Choroid plexus epithelial cell (primary cell): ENCODE results near the gene SLC22A3.

Experiments
- DNase-seq: peaks from one replicate; pipeline ENCODE4 v3.0.0-alpha.2; 2010; ENCODE audit warnings: low read depth
- H3K4me3 ChIP-seq: 2 replicates; pipeline ENCODE4 v1.5.1; 2011; ENCODE audit warnings: low read depth, mild to moderate bottlenecking, control low read depth, low read length, moderate library complexity
- TF ChIP-seq, protein P1 (sequence below): conservative IDR thresholded peaks from 2 replicates; pipeline ENCODE4 v1.5.1; 2011; ENCODE audit warnings: low read depth, mild to moderate bottlenecking, control low read depth, inconsistent platforms, low read length, moderate library complexity

The SLC22A3 gene

DNA sequence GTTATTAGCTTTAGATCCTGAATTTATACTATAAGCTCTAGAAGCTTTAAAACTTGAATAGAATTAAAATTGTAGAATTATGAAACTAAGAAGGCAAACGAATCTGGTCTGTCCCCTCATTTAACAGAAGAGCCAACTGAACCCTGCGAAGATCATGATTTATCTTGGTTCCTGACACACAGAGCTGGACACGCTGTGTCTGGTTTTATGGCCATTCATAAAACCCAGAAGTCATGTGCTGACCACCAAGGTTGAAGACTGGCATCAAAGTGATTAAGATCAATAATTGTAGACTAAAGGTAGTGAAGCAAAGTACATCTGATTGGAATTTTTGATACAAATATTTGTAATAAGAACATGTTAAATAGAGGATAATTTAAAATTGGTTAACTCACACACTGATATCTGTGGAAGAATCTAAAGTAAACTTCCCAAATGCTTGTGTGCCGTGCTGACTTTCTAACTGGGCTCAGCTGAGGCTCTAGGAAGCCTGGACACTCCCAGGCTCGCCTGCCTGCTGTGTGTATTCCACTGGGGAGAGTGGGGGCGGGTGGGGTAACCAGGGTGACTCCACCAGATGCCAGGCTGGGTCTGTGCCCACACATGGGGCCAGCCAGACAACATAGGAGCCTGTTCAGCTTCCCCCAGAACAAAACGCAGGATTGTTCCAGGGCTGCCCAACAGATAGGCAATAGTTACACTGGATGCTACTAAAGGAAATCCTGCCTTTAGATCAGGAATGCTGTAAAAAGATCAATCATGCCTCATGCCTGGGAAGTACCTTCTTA is 42.1 kb upstream of the SLC22A3 start:
- no peak overlapping the region for H3K4me3 ChIP-seq
- TF ChIP-seq, protein P1, sequence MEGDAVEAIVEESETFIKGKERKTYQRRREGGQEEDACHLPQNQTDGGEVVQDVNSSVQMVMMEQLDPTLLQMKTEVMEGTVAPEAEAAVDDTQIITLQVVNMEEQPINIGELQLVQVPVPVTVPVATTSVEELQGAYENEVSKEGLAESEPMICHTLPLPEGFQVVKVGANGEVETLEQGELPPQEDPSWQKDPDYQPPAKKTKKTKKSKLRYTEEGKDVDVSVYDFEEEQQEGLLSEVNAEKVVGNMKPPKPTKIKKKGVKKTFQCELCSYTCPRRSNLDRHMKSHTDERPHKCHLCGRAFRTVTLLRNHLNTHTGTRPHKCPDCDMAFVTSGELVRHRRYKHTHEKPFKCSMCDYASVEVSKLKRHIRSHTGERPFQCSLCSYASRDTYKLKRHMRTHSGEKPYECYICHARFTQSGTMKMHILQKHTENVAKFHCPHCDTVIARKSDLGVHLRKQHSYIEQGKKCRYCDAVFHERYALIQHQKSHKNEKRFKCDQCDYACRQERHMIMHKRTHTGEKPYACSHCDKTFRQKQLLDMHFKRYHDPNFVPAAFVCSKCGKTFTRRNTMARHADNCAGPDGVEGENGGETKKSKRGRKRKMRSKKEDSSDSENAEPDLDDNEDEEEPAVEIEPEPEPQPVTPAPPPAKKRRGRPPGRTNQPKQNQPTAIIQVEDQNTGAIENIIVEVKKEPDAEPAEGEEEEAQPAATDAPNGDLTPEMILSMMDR = no peak
- no peak for DNase-seq

DNA sequence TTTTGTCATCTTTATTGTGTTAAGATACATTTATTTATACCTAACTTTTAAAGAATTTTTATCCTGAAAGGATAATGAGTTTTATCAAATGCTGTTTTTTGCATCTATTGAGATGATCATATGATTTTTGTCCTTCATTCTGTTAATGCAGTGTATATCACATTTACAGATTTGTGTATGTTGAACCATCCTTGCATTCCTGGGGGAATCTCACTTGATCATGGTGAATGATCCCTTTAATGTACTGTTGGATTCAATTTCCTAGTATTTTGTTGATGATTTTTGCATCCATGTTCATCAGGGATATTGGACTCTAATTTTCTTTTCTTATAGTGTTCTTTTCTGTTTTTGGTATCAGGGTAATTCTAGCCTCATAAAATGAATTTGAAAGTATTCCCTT is 38.5 kb upstream of the SLC22A3 start:
- no peak overlapping the region for H3K4me3 ChIP-seq
- TF ChIP-seq, protein P1 = no peak
- no peak for DNase-seq

DNA sequence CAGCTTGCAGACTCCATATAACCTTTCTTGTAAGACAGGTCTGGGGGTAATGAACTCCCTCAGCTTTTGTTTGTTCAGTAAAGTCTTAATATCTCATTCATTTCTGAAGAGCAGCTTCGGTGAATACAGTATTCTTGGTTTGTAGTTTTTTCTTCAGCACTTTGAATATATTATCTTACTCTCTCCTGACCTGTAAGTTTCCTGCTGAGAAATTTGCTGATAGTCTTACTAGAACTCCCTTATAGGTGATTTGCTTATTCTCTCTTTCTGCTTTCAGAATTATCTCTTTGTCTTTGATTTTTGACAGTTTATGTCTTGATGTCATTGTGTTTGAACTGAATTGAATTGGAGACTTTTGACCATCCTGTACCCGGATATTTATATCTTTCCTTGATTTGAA is 35.3 kb upstream of the SLC22A3 start:
- TF ChIP-seq, protein P1 = no peak
- no peak overlapping the region for H3K4me3 ChIP-seq
- no peak for DNase-seq

DNA sequence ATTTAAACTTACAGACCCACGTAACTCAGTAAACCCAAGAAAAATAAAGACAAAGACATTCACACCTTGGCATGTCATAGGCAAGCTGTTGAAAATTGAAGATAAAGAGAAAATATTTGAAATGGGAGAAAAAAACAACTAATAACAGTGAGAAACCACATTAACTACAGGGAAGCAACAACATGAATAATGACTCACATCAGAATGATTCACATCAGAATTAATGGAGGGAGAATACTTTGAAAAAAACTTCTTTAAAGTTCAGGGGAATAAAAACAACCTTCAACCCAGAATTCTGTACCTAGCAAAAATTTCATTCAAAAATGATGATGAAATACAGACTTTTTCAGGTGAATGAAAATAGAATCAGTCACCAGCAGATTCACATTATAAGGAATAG is 32.9 kb upstream of the SLC22A3 start:
- TF ChIP-seq, protein P1 = no peak
- no peak overlapping the region for H3K4me3 ChIP-seq
- DNase-seq = no peak

DNA sequence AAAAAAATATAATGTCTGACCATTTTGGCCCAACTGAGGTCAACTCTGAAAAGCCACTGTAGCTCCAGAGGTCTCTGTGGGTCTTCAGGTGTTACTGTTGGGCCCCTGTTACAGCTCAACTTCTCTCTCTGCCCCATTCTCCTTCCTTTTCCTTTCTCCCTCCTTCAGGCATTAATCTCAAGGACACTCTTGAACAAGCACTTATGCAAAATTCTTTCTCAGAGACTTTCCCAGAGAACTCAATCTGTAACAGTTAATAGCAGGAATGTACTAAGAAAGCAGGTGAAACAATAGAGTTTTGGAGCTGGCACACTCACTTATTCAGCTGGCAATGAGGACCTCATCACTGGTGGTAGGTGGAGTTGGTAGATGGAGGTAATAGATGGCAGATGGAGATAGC is 31.9 kb upstream of the SLC22A3 start:
- H3K4me3 ChIP-seq = no peak overlapping the region
- no peak for DNase-seq
- TF ChIP-seq, protein P1 = no peak

DNA sequence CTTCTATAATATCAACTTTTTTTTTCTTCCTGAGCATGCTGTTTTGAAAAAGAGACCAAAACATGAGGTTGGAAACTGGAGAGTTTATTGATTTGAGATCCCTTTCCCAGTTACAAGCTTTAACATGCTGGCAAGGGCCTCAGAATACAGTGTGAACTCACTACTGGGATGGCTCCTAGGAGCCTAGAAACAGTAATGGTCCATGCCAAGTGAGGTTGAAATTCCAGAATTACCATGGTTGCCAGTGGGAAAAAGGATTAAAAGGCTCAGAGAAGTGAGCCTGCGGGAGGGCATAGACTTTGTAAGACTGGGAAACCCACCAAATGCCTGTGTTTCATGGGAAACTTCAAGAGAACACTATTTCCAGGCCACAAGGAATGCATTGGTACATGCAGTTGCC is 28.9 kb upstream of the SLC22A3 start:
- no peak for DNase-seq

More for the DNA sequence above, 28.9 kb upstream of the SLC22A3 start:
- H3K4me3 ChIP-seq = no peak overlapping the region
- TF ChIP-seq, protein P1 = no peak
